CD4-positive, alpha-beta T cell treated with Interleukin-17A for 1 hour (primary cell): ENCODE data around the gene SCIN.
"Not testable (repeated sequence)": the region's sequence is repeated elsewhere in the genome, so short reads cannot be mapped to it uniquely, and the experiment has no call there.

Source experiments
- DNase-seq: peaks from one replicate; pipeline ENCODE4 v3.0.0-alpha.2; 2020

SCIN gene

GRCh38 chr7:12623223-12623622, 52.7 kb downstream of the SCIN start:
- no peak for DNase-seq

- DNase-seq = no peak
Measured at GRCh38 chr7:12623885-12624498, 53.5 kb downstream of the SCIN start.

GRCh38 chr7:12625836-12626235, 55.3 kb downstream of the SCIN start:
- DNase-seq = no peak

- no peak for DNase-seq
Measured at GRCh38 chr7:12629816-12630512, 59.4 kb downstream of the SCIN start.

- DNase-seq = no peak
Measured at GRCh38 chr7:12630513-12630819, 59.9 kb downstream of the SCIN start.

GRCh38 chr7:12633582-12633981, 63.1 kb downstream of the SCIN start:
- no peak for DNase-seq

GRCh38 chr7:12635830-12636229, 65.3 kb downstream of the SCIN start:
- DNase-seq = peak; percentile 34

GRCh38 chr7:12637328-12637727, 66.8 kb downstream of the SCIN start:
- no peak for DNase-seq

- DNase-seq = peak; percentile 10
Measured at GRCh38 chr7:12637819-12638592, 67.5 kb downstream of the SCIN start.

- peak; percentile 66 for DNase-seq
Measured at GRCh38 chr7:12638851-12639456, 68.4 kb downstream of the SCIN start.

- DNase-seq = no peak
Measured at GRCh38 chr7:12640299-12641096, 70.0 kb downstream of the SCIN start.

GRCh38 chr7:12641196-12641595, 70.7 kb downstream of the SCIN start:
- no peak for DNase-seq

- no peak for DNase-seq
Measured at GRCh38 chr7:12642508-12642907, 72.0 kb downstream of the SCIN start.

GRCh38 chr7:12643001-12643643, 72.6 kb downstream of the SCIN start:
- DNase-seq = no peak

GRCh38 chr7:12643644-12644043, 73.1 kb downstream of the SCIN start:
- DNase-seq = no peak

GRCh38 chr7:12645212-12645611, 74.7 kb downstream of the SCIN start:
- not testable (repeated sequence) for DNase-seq

- no peak for DNase-seq
Measured at GRCh38 chr7:12646139-12646538, 75.6 kb downstream of the SCIN start.

- DNase-seq = no peak
Measured at GRCh38 chr7:12647364-12648219, 77.1 kb downstream of the SCIN start.

- DNase-seq = no peak
Measured at GRCh38 chr7:12648704-12649261, 78.3 kb downstream of the SCIN start.

- no peak for DNase-seq
Measured at GRCh38 chr7:12649348-12649747, 78.8 kb downstream of the SCIN start.

- no peak for DNase-seq
Measured at GRCh38 chr7:12650080-12650479, 79.6 kb downstream of the SCIN start.
